GM21723 (cell line): ENCODE results near the gene ZC3HAV1.
"Not testable (repeated sequence)": the region's sequence is repeated elsewhere in the genome, so short reads cannot be mapped to it uniquely, and the experiment has no call there.

Experiments used
- ATAC-seq: cut with Tn5 transposase; IDR thresholded peaks from one replicate; pipeline ENCODE4 v1.9.1; 2021; ENCODE audit warnings: mild to moderate bottlenecking, moderate library complexity; ENCODE audit not compliant: unreplicated experiment

ZC3HAV1 gene

DNA sequence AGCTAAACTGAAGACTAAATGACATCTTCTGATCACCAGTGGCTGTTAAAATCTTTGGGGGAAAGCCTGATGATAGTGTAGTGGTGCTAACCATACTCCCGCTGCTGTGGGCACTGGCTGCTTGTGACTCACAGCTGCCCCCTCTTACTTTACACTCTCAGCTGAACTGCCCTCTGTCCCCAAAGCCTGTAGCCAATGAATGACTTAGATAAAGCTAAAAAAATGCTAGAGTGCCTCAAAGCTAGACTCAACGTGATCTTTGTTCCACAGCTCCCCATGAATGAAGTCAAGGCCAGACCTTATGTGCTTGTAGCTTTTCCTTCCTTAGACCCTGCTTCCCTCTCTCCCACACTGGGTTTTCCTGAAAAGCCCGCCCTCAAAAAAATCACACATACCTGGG lies 80.2 kb downstream of the ZC3HAV1 start:
- no peak for ATAC-seq

- ATAC-seq, result no peak
These were observed 83.0 kb downstream of the ZC3HAV1 start for GRCh38 chr7:139026551-139026950.

GRCh38 chr7:139025861-139026260 lies 83.7 kb downstream of the ZC3HAV1 start:
- not testable (repeated sequence) for ATAC-seq

GRCh38 chr7:139023076-139023475 lies 86.4 kb downstream of the ZC3HAV1 start:
- ATAC-seq, result no peak

DNA sequence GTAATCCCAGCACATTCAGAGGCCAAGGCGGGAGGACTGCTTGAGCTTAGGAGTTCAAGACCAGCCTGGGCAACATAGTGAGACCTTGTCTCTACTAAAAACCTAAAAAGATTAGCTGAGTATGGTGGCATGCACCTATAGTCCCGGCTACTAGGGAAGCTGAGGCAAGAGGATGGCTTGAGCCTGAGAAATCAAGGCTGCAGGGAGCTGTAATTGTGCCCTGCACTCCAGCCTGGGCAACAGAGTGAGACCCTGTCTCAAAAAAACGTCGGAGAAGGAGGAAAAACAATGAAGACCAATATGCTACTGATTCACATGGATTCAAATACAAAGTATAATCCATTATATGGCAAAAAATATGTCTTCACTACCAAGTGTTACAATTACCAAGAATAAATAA lies 87.2 kb downstream of the ZC3HAV1 start:
- no peak for ATAC-seq

GRCh38 chr7:139018910-139019309 lies 90.6 kb downstream of the ZC3HAV1 start:
- ATAC-seq, result no peak

DNA sequence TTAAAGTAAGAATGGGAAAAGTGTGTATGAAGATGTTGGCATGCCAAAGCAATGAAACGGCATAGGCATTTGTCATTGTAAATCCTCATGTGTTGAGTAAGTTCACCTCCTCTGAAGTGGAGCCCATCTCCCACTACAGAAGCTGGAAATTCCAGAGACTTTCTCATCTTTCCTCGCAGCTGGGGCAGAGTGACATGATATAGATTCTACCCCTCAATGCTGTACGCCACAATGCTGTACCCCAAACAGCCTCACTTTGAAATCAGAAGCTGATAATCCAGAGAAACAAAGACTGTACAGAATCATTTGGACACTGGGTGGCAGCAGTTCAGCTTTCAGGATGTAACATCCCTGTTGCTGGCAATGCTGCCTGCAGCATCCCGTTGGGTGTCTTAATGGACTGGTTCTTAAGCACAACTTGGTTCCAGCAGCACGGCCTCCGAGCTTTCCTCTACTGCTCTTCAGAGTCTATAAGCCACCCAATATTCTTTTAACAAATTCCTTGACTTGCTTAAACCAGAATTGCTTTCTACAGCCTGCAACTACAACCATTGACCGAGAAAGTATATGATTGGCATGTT lies 92.5 kb downstream of the ZC3HAV1 start:
- peak; percentile 88 for ATAC-seq

- ATAC-seq, result no peak
These were observed 98.1 kb downstream of the ZC3HAV1 start for GRCh38 chr7:139011373-139011772.

DNA sequence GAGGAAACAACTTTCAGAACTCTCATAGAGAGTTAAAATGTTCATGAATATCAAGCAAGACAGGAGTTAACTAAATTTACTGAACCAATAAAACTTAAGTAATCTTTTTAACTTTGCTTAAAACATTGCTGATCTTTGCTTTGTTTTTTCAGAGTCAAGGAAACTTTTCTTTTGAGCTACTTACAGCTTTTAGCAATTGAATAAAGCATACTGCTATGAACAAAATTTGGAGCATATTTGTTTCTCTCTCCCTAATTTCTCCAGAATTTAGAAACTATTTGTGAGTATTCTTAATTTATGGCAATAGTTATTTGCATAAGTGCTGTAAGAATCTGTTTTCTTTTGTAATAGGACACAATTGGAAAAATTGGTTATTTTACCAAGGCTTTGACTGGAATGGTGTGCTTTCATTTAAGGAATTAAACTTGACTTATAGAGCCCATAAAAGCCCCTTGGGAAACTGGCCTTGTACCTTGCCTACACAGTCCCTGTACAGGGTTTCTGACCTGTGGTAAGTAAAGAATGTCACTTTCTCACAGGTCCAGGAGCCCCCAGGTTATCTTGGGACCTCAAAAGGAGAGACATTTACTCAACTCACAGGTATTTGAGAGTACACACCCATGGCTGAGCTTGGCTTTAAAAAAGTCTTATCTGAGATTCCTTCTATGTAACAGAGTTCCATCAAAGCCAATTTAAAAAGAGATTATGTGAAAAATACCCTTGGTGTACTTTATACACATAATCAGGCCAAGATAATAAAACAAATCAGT lies 105.0 kb downstream of the ZC3HAV1 start:
- no peak for ATAC-seq

DNA sequence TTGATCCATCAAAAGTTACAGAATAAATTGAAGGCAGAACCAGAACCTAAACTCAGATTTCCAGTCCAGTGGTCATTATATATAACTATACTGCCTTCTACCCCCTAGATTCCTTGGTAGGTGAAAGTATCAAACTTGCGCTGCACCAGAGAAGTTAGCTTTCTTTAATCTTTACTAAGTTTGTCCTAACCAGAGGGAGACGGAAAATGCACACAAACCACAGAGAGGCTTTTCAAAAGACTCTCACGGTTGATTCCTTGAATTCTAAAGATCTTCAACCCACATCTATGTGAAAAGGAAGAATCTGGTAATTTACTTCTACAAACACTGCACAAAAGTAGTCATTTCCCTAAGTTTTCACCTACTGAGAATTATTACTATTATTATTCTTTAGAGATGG lies 110.1 kb downstream of the ZC3HAV1 start:
- ATAC-seq, result no peak
